Activated effector memory CD4-positive, alpha-beta T cell treated with Interleukin-2 at 50 U/mL for 16 hours (primary cell): ENCODE results near the gene UFL1.

ENCODE experiments used
- DNase-seq: peaks from one replicate; pipeline ENCODE4 v3.0.0-alpha.2; 2020

UFL1 gene

DNA sequence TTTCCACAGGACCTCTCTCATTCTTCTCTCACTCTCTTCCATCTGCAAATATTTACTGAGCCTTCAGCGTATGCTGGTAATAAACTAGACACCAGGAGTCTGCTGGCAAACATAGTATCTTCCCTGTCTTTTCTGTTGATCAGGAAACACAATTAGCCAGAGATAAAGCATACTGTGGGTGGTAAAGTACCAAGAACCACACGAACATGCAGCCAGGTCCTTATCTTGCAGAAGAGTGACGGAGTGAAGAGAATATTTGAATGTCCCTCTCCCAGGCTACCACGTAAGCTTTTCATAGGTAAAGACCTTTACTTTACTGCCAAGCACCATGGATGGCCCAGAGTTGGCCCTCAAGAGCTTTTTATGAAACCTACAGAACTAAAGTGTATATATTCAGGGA lies 54.6 kb downstream of the UFL1 start:
- no peak for DNase-seq

DNA sequence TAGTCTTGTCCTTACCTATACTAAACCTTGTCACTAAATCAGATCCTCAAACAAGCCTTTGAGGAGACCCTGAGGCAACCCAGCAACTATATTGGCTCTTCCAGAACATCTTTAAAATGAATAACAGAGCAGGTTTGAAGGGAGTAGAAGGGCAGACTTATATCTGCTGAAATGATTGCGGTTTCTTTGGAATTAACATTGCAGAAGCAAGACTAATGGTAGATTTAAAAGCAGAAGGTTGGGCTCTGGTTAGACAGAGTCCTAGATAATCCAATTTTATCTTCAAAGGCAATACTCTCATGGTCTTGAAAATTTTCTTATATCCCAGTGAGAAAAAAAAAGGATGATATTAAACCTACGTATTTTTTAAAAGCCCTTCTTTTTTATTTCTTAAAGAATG lies 60.4 kb downstream of the UFL1 start:
- no peak for DNase-seq

DNA sequence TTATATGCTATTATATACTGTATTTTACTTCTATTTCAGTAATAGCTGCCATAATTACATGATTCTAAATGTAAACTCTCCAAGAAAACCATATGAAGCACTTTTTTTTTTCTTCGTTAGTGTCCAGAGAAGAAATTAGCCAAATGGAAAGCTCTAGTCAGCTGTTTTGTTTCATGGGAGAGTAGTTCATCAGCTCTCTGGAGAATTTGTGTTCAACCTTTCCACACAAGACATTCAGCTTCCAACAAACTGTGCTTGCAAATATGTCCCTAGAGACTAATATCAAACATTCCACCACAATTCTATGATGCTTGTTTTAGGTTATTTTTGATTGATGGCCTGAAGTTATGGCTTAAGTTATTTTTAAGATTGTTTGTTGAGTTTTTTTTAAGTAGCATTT lies 60.8 kb downstream of the UFL1 start:
- DNase-seq = no peak

DNA sequence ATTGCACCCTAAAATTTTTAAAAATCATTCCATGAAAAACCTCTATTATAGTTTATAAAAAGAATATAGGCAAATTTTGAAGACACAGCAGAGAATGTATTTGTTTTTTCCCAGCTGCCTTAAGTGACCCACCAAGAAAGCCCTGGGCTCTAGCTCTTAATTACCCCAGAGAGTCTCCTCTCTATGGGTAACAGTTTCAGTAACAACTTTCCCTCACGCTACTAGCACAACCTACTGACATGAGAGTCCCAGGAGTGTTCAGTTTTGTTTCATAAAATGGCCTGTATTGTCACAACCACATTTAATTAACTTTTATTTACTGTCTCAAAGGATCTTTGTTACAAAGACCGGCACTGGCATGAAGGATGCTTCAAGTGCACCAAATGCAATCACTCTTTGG lies 82.8 kb downstream of the UFL1 start:
- DNase-seq = no peak
